ENCODE results near the gene INO80B.
A peak's percentile ranks its signal among the peaks of the same experiment; 100 is the strongest.
"Not testable (repeated sequence)": the region's sequence is repeated elsewhere in the genome, so short reads cannot be mapped to it uniquely, and the experiment has no call there.

INO80B gene

GRCh38 chr2:74425523-74425922 lies 29.4 kb upstream of the INO80B start:
- no peak for DNase-seq (ENCODE audit: low spot score)

- DNase-seq (ENCODE audit: low spot score): no peak
These were observed 28.6 kb upstream of the INO80B start for GRCh38 chr2:74426181-74426758.

GRCh38 chr2:74427551-74427950 lies 27.3 kb upstream of the INO80B start:
- no peak for DNase-seq (ENCODE audit: low spot score)

GRCh38 chr2:74428675-74429074 lies 26.2 kb upstream of the INO80B start:
- DNase-seq (ENCODE audit: low spot score): no peak

- no peak for DNase-seq (ENCODE audit: low spot score)
These were observed 25.1 kb upstream of the INO80B start for GRCh38 chr2:74429487-74430451.

GRCh38 chr2:74430502-74430901 lies 24.4 kb upstream of the INO80B start:
- no peak for DNase-seq (ENCODE audit: low spot score)

- no peak for DNase-seq (ENCODE audit: low spot score)
These were observed 18.6 kb upstream of the INO80B start for GRCh38 chr2:74436111-74436805.

GRCh38 chr2:74436848-74437695 lies 17.8 kb upstream of the INO80B start:
- DNase-seq (ENCODE audit: low spot score): no peak

- no peak for DNase-seq (ENCODE audit: low spot score)
These were observed 16.6 kb upstream of the INO80B start for GRCh38 chr2:74438248-74438647.

- DNase-seq (ENCODE audit: low spot score): no peak
These were observed 15.5 kb upstream of the INO80B start for GRCh38 chr2:74439373-74439772.

GRCh38 chr2:74439803-74440377 lies 15.0 kb upstream of the INO80B start:
- DNase-seq (ENCODE audit: low spot score): peak; percentile 96

GRCh38 chr2:74440378-74441169 lies 14.3 kb upstream of the INO80B start:
- DNase-seq (ENCODE audit: low spot score): peak; percentile 92

- DNase-seq (ENCODE audit: low spot score): no peak
These were observed 13.7 kb upstream of the INO80B start for GRCh38 chr2:74441170-74441689.

GRCh38 chr2:74441690-74442482 lies 13.0 kb upstream of the INO80B start, which contains the start of gene RTKN:
Gene RTKN (minus strand): TSS chr2:74441937. CDS start chr2:74441816, 121 bp downstream.
- DNase-seq (ENCODE audit: low spot score): no peak

GRCh38 chr2:74442483-74443297 lies 12.2 kb upstream of the INO80B start:
- not testable (repeated sequence) for DNase-seq (ENCODE audit: low spot score)

- no peak for DNase-seq (ENCODE audit: low spot score)
These were observed 10.2 kb upstream of the INO80B start for GRCh38 chr2:74444498-74445318.

- DNase-seq (ENCODE audit: low spot score): no peak
These were observed 7.5 kb upstream of the INO80B start for GRCh38 chr2:74447230-74447999.
